K562 (cell line): Measurements from ENCODE around the gene RNF187. TPM values are rescaled to one million over a fixed set of nuclear protein-coding genes. Genes with fewer than 3 reads are reported as not detected.

Source experiments
- BCOR ChIP-seq: fragments of 450-650 bp; IDR thresholded peaks from 2 replicates; pipeline ENCODE4 v1.6.1; 2016
- BDP1 ChIP-seq: IDR thresholded peaks from 3 replicates; pipeline ENCODE4 v1.6.1; 2011; ENCODE audit not compliant: insufficient read length, insufficient read depth
- CBX1 ChIP-seq: sonication (generic); IDR thresholded peaks from 2 replicates; pipeline ENCODE4 v1.6.1; 2016; ENCODE audit warnings: antibody characterized with exemption, low read depth, mild to moderate bottlenecking
- CCAR2 ChIP-seq: fragments of 200-400 bp; formaldehyde crosslinking; IDR thresholded peaks from 2 replicates; pipeline ENCODE4 v1.6.1; 2017; ENCODE audit warnings: mild to moderate bottlenecking, low read depth, low read length
- CTBP1 ChIP-seq: fragments of 450-650 bp; IDR thresholded peaks from 2 replicates; pipeline ENCODE4 v1.6.1; 2016; ENCODE audit warnings: borderline replicate concordance
- E2F8 ChIP-seq: fragments of 450-650 bp; IDR thresholded peaks from 2 replicates; pipeline ENCODE4 v1.7.1; 2018; ENCODE audit warnings: mild to moderate bottlenecking, low read depth; ENCODE audit not compliant: partially characterized antibody
- EP400 ChIP-seq: fragments of 450-650 bp; IDR thresholded peaks from 2 replicates; pipeline ENCODE4 v1.6.1; 2017; ENCODE audit warnings: antibody characterized with exemption, mild to moderate bottlenecking, moderate library complexity
- ESRRA ChIP-seq: fragments of 450-650 bp; IDR thresholded peaks from 2 replicates; pipeline ENCODE4 v1.6.1; 2014; ENCODE audit warnings: low read depth, mild to moderate bottlenecking, moderate library complexity, borderline replicate concordance
- FOXP1 ChIP-seq: sonication (generic); formaldehyde crosslinking; IDR thresholded peaks from 2 replicates; pipeline ENCODE4 v1.8.0; 2022; ENCODE audit warnings: mild to moderate bottlenecking, missing genetic modification reagents
- MEIS2 ChIP-seq: fragments of 450-650 bp; IDR thresholded peaks from 2 replicates; pipeline ENCODE4 v1.6.1; 2014; ENCODE audit warnings: mild to moderate bottlenecking; ENCODE audit not compliant: partially characterized antibody
- NCOA6 ChIP-seq: fragments of 450-650 bp; IDR thresholded peaks from 2 replicates; pipeline ENCODE4 v1.6.1; 2017; ENCODE audit warnings: mild to moderate bottlenecking
- NR2C2 ChIP-seq, 2 experiments: fragments of 200-800 bp in 1 of 2; sonication (Bioruptor generic) in 1 of 2; sonication (generic) in 1 of 2; formaldehyde crosslinking in 1 of 2; IDR thresholded peaks; 2 replicates each; pipeline versions ENCODE4 v1.6.1 to v1.8.0; 2016 to 2022; ENCODE audit warnings: mild to moderate bottlenecking in 1 of 2, missing compliant biosample characterization in 1 of 2, missing genetic modification characterization in 1 of 2, missing genetic modification reagents in 1 of 2
- POLR2A ChIP-seq: fragments of 450-650 bp; conservative IDR thresholded peaks from 2 replicates; pipeline ENCODE4 v1.6.1; 2016
- RAD51 ChIP-seq: fragments of 450-650 bp; IDR thresholded peaks from 2 replicates; pipeline ENCODE4 v1.7.1; 2016; ENCODE audit warnings: low read depth, mild to moderate bottlenecking, borderline replicate concordance
- SIN3A ChIP-seq, 2 experiments: fragments of 150-350 bp in 1 of 2; IDR thresholded peaks; 2 replicates each; pipeline ENCODE4 v1.6.1; 2011 to 2016; ENCODE audit warnings: borderline replicate concordance in 2 of 2, low read depth in 2 of 2, low read length in 2 of 2, mild to moderate bottlenecking in 2 of 2, moderate library complexity in 2 of 2; ENCODE audit not compliant: control insufficient read depth in 1 of 2
- STAG1 ChIP-seq: sonication (generic); formaldehyde crosslinking; IDR thresholded peaks from 2 replicates; pipeline ENCODE4 v1.5.0; 2020; ENCODE audit warnings: missing genetic modification reagents, borderline replicate concordance
- TAF15 ChIP-seq: fragments of 200-400 bp; formaldehyde crosslinking; IDR thresholded peaks from 2 replicates; pipeline ENCODE4 v1.6.1; 2017; ENCODE audit warnings: mild to moderate bottlenecking, low read depth, low read length, moderate library complexity
- TAL1 ChIP-seq: fragments of 450-650 bp; IDR thresholded peaks from 2 replicates; pipeline ENCODE4 v1.6.1; 2016; ENCODE audit warnings: mild to moderate bottlenecking
- ZC3H8 ChIP-seq: fragments of 450-650 bp; IDR thresholded peaks from 2 replicates; pipeline ENCODE4 v1.6.1; 2017
- ZNF12 ChIP-seq: sonication (generic); formaldehyde crosslinking; IDR thresholded peaks from 2 replicates; pipeline ENCODE4 v1.4.0; 2020; ENCODE audit warnings: mild to moderate bottlenecking, missing genetic modification reagents
- ZNF197 ChIP-seq: fragments of 200-800 bp; sonication (Bioruptor generic); IDR thresholded peaks from 2 replicates; pipeline ENCODE4 v1.6.1; 2016; ENCODE audit warnings: low read depth, missing genetic modification characterization, missing compliant biosample characterization
- polyA plus RNA-seq, 8 experiments: library from polyadenylated mRNA; depleted of rRNA in 4 of 8; stranded (reverse) in 5 of 8; unstranded in 3 of 8; fragments of >200 nt; fragmentation: Nextera tagmentation in 2 of 8; fragmentation: Illumina TruSeq in 1 of 8; extraction: Ambion mirVana in 2 of 8; extraction: Trizol in 1 of 8; gene quantifications; 2 replicates each; pipeline versions ENCODE4 v1.2.1 to v1.2.3, GENCODE V29; 2011 to 2014; ENCODE audit warnings: inconsistent platforms in 1 of 8, missing spikeins in 1 of 8
- total RNA-seq, 7 experiments: library from RNA; depleted of rRNA in 6 of 7; stranded (reverse); fragments of >200 nt in 6 of 7; fragmentation: Illumina TruSeq in 2 of 7; extraction: Trizol in 2 of 7; gene quantifications; 2 replicates each; pipeline versions ENCODE4 v1.2.1 to v1.2.3, GENCODE V29; 2011 to 2021; ENCODE audit warnings: low replicate concordance in 1 of 7
- TF ChIP-seq, protein P1 (sequence below): fragments of 450-650 bp; IDR thresholded peaks from 2 replicates; pipeline ENCODE4 v1.6.1; 2016; ENCODE audit warnings: borderline replicate concordance
- TF ChIP-seq, protein P2 (sequence below): fragments of 450-650 bp; formaldehyde crosslinking; IDR thresholded peaks from 2 replicates; pipeline ENCODE4 v1.4.0; 2020; ENCODE audit warnings: mild to moderate bottlenecking, moderate library complexity

RNF187 gene
- total and polyA plus RNA-seq, 9 of the 15 experiments (the other 6 are each of a cell fraction or from before 2014, with no cell fraction given) = 2.3 to 119 (median 41.9) TPM

- TF ChIP-seq CTBP1 = peak; percentile 95; the same call in 1 of the 2 replicates
- no peak; the same call in 1 of the 2 replicates for TF ChIP-seq CBX1
- TF ChIP-seq POLR2A = peak; percentile 62; the same call in 1 of the 2 replicates
- TF ChIP-seq, protein P1, sequence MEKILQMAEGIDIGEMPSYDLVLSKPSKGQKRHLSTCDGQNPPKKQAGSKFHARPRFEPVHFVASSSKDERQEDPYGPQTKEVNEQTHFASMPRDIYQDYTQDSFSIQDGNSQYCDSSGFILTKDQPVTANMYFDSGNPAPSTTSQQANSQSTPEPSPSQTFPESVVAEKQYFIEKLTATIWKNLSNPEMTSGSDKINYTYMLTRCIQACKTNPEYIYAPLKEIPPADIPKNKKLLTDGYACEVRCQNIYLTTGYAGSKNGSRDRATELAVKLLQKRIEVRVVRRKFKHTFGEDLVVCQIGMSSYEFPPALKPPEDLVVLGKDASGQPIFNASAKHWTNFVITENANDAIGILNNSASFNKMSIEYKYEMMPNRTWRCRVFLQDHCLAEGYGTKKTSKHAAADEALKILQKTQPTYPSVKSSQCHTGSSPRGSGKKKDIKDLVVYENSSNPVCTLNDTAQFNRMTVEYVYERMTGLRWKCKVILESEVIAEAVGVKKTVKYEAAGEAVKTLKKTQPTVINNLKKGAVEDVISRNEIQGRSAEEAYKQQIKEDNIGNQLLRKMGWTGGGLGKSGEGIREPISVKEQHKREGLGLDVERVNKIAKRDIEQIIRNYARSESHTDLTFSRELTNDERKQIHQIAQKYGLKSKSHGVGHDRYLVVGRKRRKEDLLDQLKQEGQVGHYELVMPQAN = no peak; the same call in none of the 2 replicates
- no peak for TF ChIP-seq BDP1
- peak; percentile 41; the same call in 1 of the 2 replicates for TF ChIP-seq STAG1 (CRISPR knock-in tag)
- peak; percentile 54; the same call in 1 of the 2 replicates for TF ChIP-seq NCOA6
- TF ChIP-seq E2F8 = peak; percentile 81
- TF ChIP-seq TAL1 = peak; percentile 31; the same call in 1 of the 2 replicates
- TF ChIP-seq, protein P2, sequence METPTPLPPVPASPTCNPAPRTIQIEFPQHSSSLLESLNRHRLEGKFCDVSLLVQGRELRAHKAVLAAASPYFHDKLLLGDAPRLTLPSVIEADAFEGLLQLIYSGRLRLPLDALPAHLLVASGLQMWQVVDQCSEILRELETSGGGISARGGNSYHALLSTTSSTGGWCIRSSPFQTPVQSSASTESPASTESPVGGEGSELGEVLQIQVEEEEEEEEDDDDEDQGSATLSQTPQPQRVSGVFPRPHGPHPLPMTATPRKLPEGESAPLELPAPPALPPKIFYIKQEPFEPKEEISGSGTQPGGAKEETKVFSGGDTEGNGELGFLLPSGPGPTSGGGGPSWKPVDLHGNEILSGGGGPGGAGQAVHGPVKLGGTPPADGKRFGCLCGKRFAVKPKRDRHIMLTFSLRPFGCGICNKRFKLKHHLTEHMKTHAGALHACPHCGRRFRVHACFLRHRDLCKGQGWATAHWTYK = peak; percentile 38; the same call in 1 of the 2 replicates
- TF ChIP-seq EP400 = peak; percentile 89
- TF ChIP-seq ESRRA = peak; percentile 71
- no peak; the same call in 1 of the 2 replicates for TF ChIP-seq BCOR
- peak; percentile 64 for TF ChIP-seq MEIS2
- TF ChIP-seq ZNF12 (CRISPR knock-in tag) = peak; percentile 85
- TF ChIP-seq SIN3A (IDR thresholded peaks at IDR 0.05; ENCODE audit: borderline replicate concordance in 2 of 2, control insufficient read depth in 1 of 2, low read depth in 2 of 2, low read length in 2 of 2) = peak in 1 of 2 experiments; percentile 73; a peak in 1 of 4 replicates
- TF ChIP-seq ZC3H8 = no peak
- no peak for TF ChIP-seq CCAR2
- TF ChIP-seq NR2C2 (CRISPR knock-in tag; IDR thresholded peaks at IDR 0.05) = peak; percentile 76
- 0 out of 2 replicates have a peak, but pooled peaks have one; percentile 3 for TF ChIP-seq NR2C2 (tag; IDR thresholded peaks at IDR 0.05)
- TF ChIP-seq ZNF197 = peak; percentile 87; the same call in 1 of the 2 replicates
- TF ChIP-seq RAD51 = peak; percentile 89
- no peak for TF ChIP-seq TAF15
- TF ChIP-seq FOXP1 (CRISPR knock-in tag) = peak; percentile 93; the same call in 1 of the 2 replicates
These were observed 416 bp upstream of the RNF187 start (continued) for GRCh38 chr1:228486596-228487335.
